Measurements from ENCODE around the gene ARHGAP21.

- TF ChIP-seq, protein P1, sequence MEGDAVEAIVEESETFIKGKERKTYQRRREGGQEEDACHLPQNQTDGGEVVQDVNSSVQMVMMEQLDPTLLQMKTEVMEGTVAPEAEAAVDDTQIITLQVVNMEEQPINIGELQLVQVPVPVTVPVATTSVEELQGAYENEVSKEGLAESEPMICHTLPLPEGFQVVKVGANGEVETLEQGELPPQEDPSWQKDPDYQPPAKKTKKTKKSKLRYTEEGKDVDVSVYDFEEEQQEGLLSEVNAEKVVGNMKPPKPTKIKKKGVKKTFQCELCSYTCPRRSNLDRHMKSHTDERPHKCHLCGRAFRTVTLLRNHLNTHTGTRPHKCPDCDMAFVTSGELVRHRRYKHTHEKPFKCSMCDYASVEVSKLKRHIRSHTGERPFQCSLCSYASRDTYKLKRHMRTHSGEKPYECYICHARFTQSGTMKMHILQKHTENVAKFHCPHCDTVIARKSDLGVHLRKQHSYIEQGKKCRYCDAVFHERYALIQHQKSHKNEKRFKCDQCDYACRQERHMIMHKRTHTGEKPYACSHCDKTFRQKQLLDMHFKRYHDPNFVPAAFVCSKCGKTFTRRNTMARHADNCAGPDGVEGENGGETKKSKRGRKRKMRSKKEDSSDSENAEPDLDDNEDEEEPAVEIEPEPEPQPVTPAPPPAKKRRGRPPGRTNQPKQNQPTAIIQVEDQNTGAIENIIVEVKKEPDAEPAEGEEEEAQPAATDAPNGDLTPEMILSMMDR (IDR thresholded peaks at IDR 0.05 in 4 of 5, conservative IDR thresholded peaks at IDR 0.05 in 1 of 5): no peak
- no peak for TF ChIP-seq POLR2A (IDR thresholded peaks at IDR 0.05)
Observed at GRCh38 chr10:24718031-24718855, 5.4 kb downstream of the ARHGAP21 start.
